Skeletal muscle tissue (tissue), 4 donors: ENCODE data around the gene CD47. TPM values are rescaled to one million over a fixed set of nuclear protein-coding genes. Genes with fewer than 3 reads are reported as not detected.

Experiments used
- H3K27ac ChIP-seq: one replicate; pipeline ENCODE4 v1.7.0; 2013; ENCODE audit warnings: mild to moderate bottlenecking, low read depth, low read length, inconsistent platforms
- H3K27me3 ChIP-seq, 3 donors: one replicate each; pipeline ENCODE4 v1.7.0; 2013; ENCODE audit warnings: low read length in 3 of 3; ENCODE audit not compliant: control insufficient read depth in 3 of 3, insufficient read depth in 3 of 3
- H3K36me3 ChIP-seq, 3 donors: one replicate each; pipeline ENCODE4 v1.7.0; 2013; ENCODE audit warnings: low read length in 3 of 3; ENCODE audit not compliant: control insufficient read depth in 3 of 3, insufficient read depth in 3 of 3
- H3K4me1 ChIP-seq, 3 donors: one replicate each; pipeline ENCODE4 v1.7.0; 2013; ENCODE audit warnings: low read length in 3 of 3, mild to moderate bottlenecking in 3 of 3; ENCODE audit not compliant: control insufficient read depth in 3 of 3, insufficient read depth in 3 of 3
- H3K4me3 ChIP-seq, 3 donors: one replicate each; pipeline ENCODE4 v1.7.0; 2013; ENCODE audit warnings: low read length in 3 of 3
- H3K9ac ChIP-seq, 3 donors: one replicate each; pipeline ENCODE4 v1.7.0; 2013; ENCODE audit warnings: low read length in 3 of 3, mild to moderate bottlenecking in 3 of 3, moderate library complexity in 2 of 3, low read depth in 1 of 3
- H3K9me3 ChIP-seq, 3 donors: one replicate each; pipeline ENCODE4 v1.7.0; 2013; ENCODE audit warnings: low read length in 3 of 3; ENCODE audit not compliant: control insufficient read depth in 3 of 3
- total RNA-seq: library from RNA; depleted of rRNA; stranded (reverse); fragments of >200 nt; gene quantifications from one replicate; pipeline ENCODE4 v1.2.3, GENCODE V29; 2014
- donor health status: Osteomylitis.

CD47 gene
- total RNA-seq, 1 donor from 2014 or later: 52.7 TPM

GRCh38 chr3:108117241-108117775 is 26.5 kb upstream of the CD47 start:
- no peak overlapping the region for H3K4me3 ChIP-seq
- no peaks in the 10 kb centered on the region for H3K27me3 ChIP-seq
- no peaks in the 10 kb centered on the region for H3K4me1 ChIP-seq
- no peaks in the 10 kb centered on the region for H3K36me3 ChIP-seq
- no peak overlapping the region for H3K9ac ChIP-seq
- no peak overlapping the region for H3K27ac ChIP-seq
- H3K9me3 ChIP-seq: no peaks in the 10 kb centered on the region

- H3K9me3 ChIP-seq: no peaks in the 10 kb centered on the region
- no peaks in the 10 kb centered on the region for H3K36me3 ChIP-seq
- H3K27me3 ChIP-seq: no peaks in the 10 kb centered on the region
- no peak overlapping the region for H3K9ac ChIP-seq
- H3K4me3 ChIP-seq: no peak overlapping the region
- H3K27ac ChIP-seq: no peak overlapping the region
- H3K4me1 ChIP-seq: no peaks in the 10 kb centered on the region
These were observed 23.7 kb upstream of the CD47 start for GRCh38 chr3:108114423-108115065.

- H3K27ac ChIP-seq: no peak overlapping the region
- no peaks in the 10 kb centered on the region for H3K36me3 ChIP-seq
- no peak overlapping the region for H3K9ac ChIP-seq
- no peak overlapping the region for H3K4me3 ChIP-seq
- H3K4me1 ChIP-seq: no peaks in the 10 kb centered on the region
- H3K27me3 ChIP-seq: no peaks in the 10 kb centered on the region
- H3K9me3 ChIP-seq: no peaks in the 10 kb centered on the region
These were observed 23.1 kb upstream of the CD47 start for GRCh38 chr3:108113975-108114374.

GRCh38 chr3:108110934-108111333 is 20.1 kb upstream of the CD47 start:
- H3K4me1 ChIP-seq: no peaks in the 10 kb centered on the region
- no peak overlapping the region for H3K9ac ChIP-seq
- H3K36me3 ChIP-seq: no peaks in the 10 kb centered on the region
- H3K27ac ChIP-seq: no peak overlapping the region
- H3K4me3 ChIP-seq: no peak overlapping the region
- no peaks in the 10 kb centered on the region for H3K27me3 ChIP-seq
- no peaks in the 10 kb centered on the region for H3K9me3 ChIP-seq

- Histone ChIP-seq H3K9me3 (no peaks in the 10 kb centered on the region), H3K27ac (no peak overlapping the region), H3K4me3 (no peak overlapping the region), H3K36me3 (no peaks in the 10 kb centered on the region), H3K27me3 (no peaks in the 10 kb centered on the region), H3K4me1 (no peaks in the 10 kb centered on the region), H3K9ac (no peak overlapping the region)
These were observed 17.6 kb upstream of the CD47 start for GRCh38 chr3:108108416-108108815.

GRCh38 chr3:108106449-108106848 is 15.6 kb upstream of the CD47 start:
- Histone ChIP-seq H3K27me3 (no peaks in the 10 kb centered on the region), H3K36me3 (no peaks in the 10 kb centered on the region), H3K27ac (no peak overlapping the region), H3K4me1 (no peaks in the 10 kb centered on the region), H3K9me3 (no peaks in the 10 kb centered on the region), H3K4me3 (no peak overlapping the region), H3K9ac (no peak overlapping the region)

- Histone ChIP-seq H3K27ac (no peak overlapping the region), H3K4me3 (no peak overlapping the region), H3K27me3 (no peaks in the 10 kb centered on the region), H3K36me3 (no peaks in the 10 kb centered on the region), H3K9ac (no peak overlapping the region), H3K9me3 (no peaks in the 10 kb centered on the region), H3K4me1 (no peaks in the 10 kb centered on the region)
These were observed 15.2 kb upstream of the CD47 start for GRCh38 chr3:108106031-108106430.

GRCh38 chr3:108103886-108104797 is 13.3 kb upstream of the CD47 start:
- Histone ChIP-seq H3K36me3 (no peaks in the 10 kb centered on the region), H3K9ac (no peak overlapping the region), H3K9me3 (no peaks in the 10 kb centered on the region), H3K4me1 (no peaks in the 10 kb centered on the region), H3K27me3 (no peaks in the 10 kb centered on the region), H3K4me3 (no peak overlapping the region), H3K27ac (no peak overlapping the region)

GRCh38 chr3:108103040-108103751 is 12.4 kb upstream of the CD47 start:
- H3K9me3 ChIP-seq: no peaks in the 10 kb centered on the region
- H3K4me1 ChIP-seq: no peaks in the 10 kb centered on the region
- H3K27ac ChIP-seq: no peak overlapping the region
- no peaks in the 10 kb centered on the region for H3K27me3 ChIP-seq
- no peaks in the 10 kb centered on the region for H3K36me3 ChIP-seq
- H3K4me3 ChIP-seq: no peak overlapping the region
- no peak overlapping the region for H3K9ac ChIP-seq
